Endothelial cell of umbilical vein (primary cell): ENCODE results near the gene TCAP. TPM values are rescaled to one million over a fixed set of nuclear protein-coding genes. Genes with fewer than 3 reads are reported as not detected.

ENCODE experiments used
- BruUV-seq: library from RNA; stranded (reverse); fragments of 400-500 nt; replicated peaks from 2 replicates; lab custom pipeline; 2021; lab: Mats Ljungman, UMichigan
- CTCF ChIA-PET: fragments of 300-600, 350-600 bp; sonication (Branson Sonifier 250); formaldehyde crosslinking; loops from one replicate; lab custom pipeline; 2021; ENCODE audit warnings: antibody characterized with exemption, inconsistent platforms; lab: Charles Lee
- POLR2A ChIA-PET: fragments of 300-600, 350-600 bp; sonication (Branson Sonifier 250); formaldehyde crosslinking; loops from one replicate; lab custom pipeline; 2021; ENCODE audit warnings: antibody characterized with exemption, inconsistent platforms; lab: Charles Lee
- DNase-seq: peaks from one replicate; pipeline ENCODE4 v3.0.0-alpha.2; 2011; ENCODE audit warnings: low read depth, low spot score
- FAIRE-seq: peaks from 2 replicates; lab custom pipeline; 2011; peaks lifted over from hg19 to GRCh38; lab: Jason Lieb, UNC
- H2AFZ ChIP-seq: 2 replicates; pipeline ENCODE4 v1.6.0; 2012; ENCODE audit warnings: low read depth, low read length, control low read depth, inconsistent platforms
- H3K27ac ChIP-seq: 2 replicates; pipeline ENCODE4 v1.5.1; 2011; ENCODE audit warnings: low read depth, mild to moderate bottlenecking, control low read depth, low read length, moderate library complexity; ENCODE audit not compliant: insufficient read depth
- H3K27me3 ChIP-seq, 2 experiments: 2 replicates each; pipeline versions ENCODE4 v1.6.0 to v1.6.1; 2011; ENCODE audit warnings: low read length in 2 of 2, mixed read lengths in 1 of 2; ENCODE audit not compliant: control insufficient read depth in 2 of 2, insufficient read depth in 2 of 2
- H3K36me3 ChIP-seq, 2 experiments: 2 replicates in 1 of 2; 3 replicates in 1 of 2; pipeline ENCODE4 v1.5.1; 2011; ENCODE audit warnings: low read length in 2 of 2, mild to moderate bottlenecking in 1 of 2, moderate library complexity in 1 of 2; ENCODE audit not compliant: control insufficient read depth in 2 of 2, insufficient read depth in 2 of 2; ENCODE audit errors: extremely low read depth in 1 of 2
- H3K4me1 ChIP-seq: 3 replicates; pipeline ENCODE4 v1.5.1; 2011; ENCODE audit warnings: mild to moderate bottlenecking, low read length; ENCODE audit not compliant: control insufficient read depth, insufficient read depth; ENCODE audit errors: extremely low read depth
- H3K4me2 ChIP-seq: 2 replicates; pipeline ENCODE4 v1.6.1; 2011; ENCODE audit warnings: low read length, control low read depth, mixed read lengths; ENCODE audit not compliant: insufficient read depth
- H3K4me3 ChIP-seq, 3 experiments: fragments of 200-600 bp in 1 of 3; sonication (generic), shearing (Covaris generic) in 1 of 3; replicated peaks in 1 of 3; 2 replicates each; pipeline ENCODE4 v1.5.1; 2011 to 2016; ENCODE audit warnings: control low read depth in 3 of 3, low read length in 3 of 3, mild to moderate bottlenecking in 2 of 3, inconsistent platforms in 1 of 3, low read depth in 1 of 3, moderate library complexity in 1 of 3; ENCODE audit not compliant: insufficient read depth in 1 of 3
- H3K79me2 ChIP-seq: 2 replicates; pipeline ENCODE4 v1.6.0; 2012; ENCODE audit warnings: low read length, inconsistent platforms; ENCODE audit not compliant: control insufficient read depth, insufficient read depth
- H3K9ac ChIP-seq: replicated peaks from 2 replicates; pipeline ENCODE3; 2011; ENCODE audit warnings: low read length, control low read depth; ENCODE audit not compliant: insufficient read depth; ENCODE audit errors: extremely low read depth
- H3K9me1 ChIP-seq: replicated peaks from 3 replicates; pipeline ENCODE4 v1.6.0; 2011; ENCODE audit warnings: mild to moderate bottlenecking, low read length; ENCODE audit not compliant: control insufficient read depth, insufficient read depth; ENCODE audit errors: extremely low read depth
- H3K9me3 ChIP-seq: replicated peaks from 2 replicates; pipeline ENCODE4 v1.5.1; 2012; ENCODE audit warnings: low read length, inconsistent platforms; ENCODE audit not compliant: control insufficient read depth, insufficient read depth
- H4K20me1 ChIP-seq: replicated peaks from 2 replicates; pipeline ENCODE3; 2011; ENCODE audit warnings: mild to moderate bottlenecking, low read length; ENCODE audit not compliant: control insufficient read depth, insufficient read depth; ENCODE audit errors: extremely low read depth
- CTCF ChIP-seq, 2 donors: IDR thresholded peaks; 1 replicate in 1 of 2; 2 replicates in 1 of 2; pipeline ENCODE4 v1.5.1; 2011; ENCODE audit warnings: low read length in 2 of 2, mild to moderate bottlenecking in 2 of 2, moderate library complexity in 2 of 2, control low read depth in 1 of 2, inconsistent platforms in 1 of 2, low read depth in 1 of 2; ENCODE audit not compliant: insufficient read depth in 1 of 2; ENCODE audit errors: extremely low read depth in 1 of 2
- EZH2 ChIP-seq: IDR thresholded peaks from 2 replicates; pipeline ENCODE4 v1.6.1; 2012; ENCODE audit warnings: borderline replicate concordance, low read depth, mild to moderate bottlenecking, moderate library complexity, low read length, inconsistent platforms; ENCODE audit not compliant: severe bottlenecking
- FOS ChIP-seq: IDR thresholded peaks from 2 replicates; pipeline ENCODE4 v1.6.1; 2011; ENCODE audit warnings: mild to moderate bottlenecking, low read length, moderate library complexity, borderline replicate concordance; ENCODE audit not compliant: insufficient read depth
- GATA2 ChIP-seq: IDR thresholded peaks from 2 replicates; pipeline ENCODE4 v1.7.0; 2011; ENCODE audit warnings: low read depth, mild to moderate bottlenecking, moderate library complexity, mixed read lengths, low read length; ENCODE audit not compliant: insufficient read length, insufficient read depth
- JUN ChIP-seq: IDR thresholded peaks from 2 replicates; pipeline ENCODE4 v1.6.1; 2011; ENCODE audit warnings: borderline replicate concordance, low read depth; ENCODE audit not compliant: insufficient read length, insufficient read depth
- MAX ChIP-seq: IDR thresholded peaks from 2 replicates; pipeline ENCODE4 v1.6.1; 2011; ENCODE audit not compliant: insufficient read depth, insufficient read length
- MYC ChIP-seq: IDR thresholded peaks from one replicate; pipeline ENCODE4 v1.6.1; 2011; ENCODE audit warnings: mild to moderate bottlenecking, low read depth, low read length
- POLR2A ChIP-seq: IDR thresholded peaks from 2 replicates; pipeline ENCODE4 v1.6.1; 2012; ENCODE audit warnings: low read depth, mild to moderate bottlenecking, control low read depth, low read length
- POLR2AphosphoS5 ChIP-seq: IDR thresholded peaks from 2 replicates; pipeline ENCODE4 v1.6.1; 2012; ENCODE audit warnings: low read depth, mild to moderate bottlenecking, control low read depth, low read length, moderate library complexity; ENCODE audit not compliant: insufficient read depth
- dilution Hi-C: fragments of 300-500 bp; cut with MboI; formaldehyde crosslinking; loops from one replicate; pipeline ENCODE4 v1.15.0; 2019; ENCODE audit warnings: low sequenced_read_pairs; ENCODE audit not compliant: extremely low pct_ligation_motif_present
- intact Hi-C: fragments of 100-400 bp; cut with micrococcal nuclease; formaldehyde crosslinking; loops from one replicate; pipeline ENCODE4 v1.10.0; 2022
- polyA plus RNA-seq, 4 experiments: library from polyadenylated mRNA; depleted of rRNA in 3 of 4; stranded (reverse) in 3 of 4; unstranded in 1 of 4; fragments of >200 nt; gene quantifications; 2 replicates each; pipeline versions ENCODE4 v1.2.1 to v1.2.3, GENCODE V29; 2011 to 2012; ENCODE audit warnings: missing spikeins in 1 of 4
- total RNA-seq: library from RNA; stranded (reverse); gene quantifications from 2 replicates; pipeline ENCODE4 v1.2.3, GENCODE V29; 2021

The TCAP gene
- total and polyA plus RNA-seq, 2 donors (not counting 3 experiments of a cell fraction or from before 2014, with no cell fraction given) = 0.51 to 0.93 TPM

DNA sequence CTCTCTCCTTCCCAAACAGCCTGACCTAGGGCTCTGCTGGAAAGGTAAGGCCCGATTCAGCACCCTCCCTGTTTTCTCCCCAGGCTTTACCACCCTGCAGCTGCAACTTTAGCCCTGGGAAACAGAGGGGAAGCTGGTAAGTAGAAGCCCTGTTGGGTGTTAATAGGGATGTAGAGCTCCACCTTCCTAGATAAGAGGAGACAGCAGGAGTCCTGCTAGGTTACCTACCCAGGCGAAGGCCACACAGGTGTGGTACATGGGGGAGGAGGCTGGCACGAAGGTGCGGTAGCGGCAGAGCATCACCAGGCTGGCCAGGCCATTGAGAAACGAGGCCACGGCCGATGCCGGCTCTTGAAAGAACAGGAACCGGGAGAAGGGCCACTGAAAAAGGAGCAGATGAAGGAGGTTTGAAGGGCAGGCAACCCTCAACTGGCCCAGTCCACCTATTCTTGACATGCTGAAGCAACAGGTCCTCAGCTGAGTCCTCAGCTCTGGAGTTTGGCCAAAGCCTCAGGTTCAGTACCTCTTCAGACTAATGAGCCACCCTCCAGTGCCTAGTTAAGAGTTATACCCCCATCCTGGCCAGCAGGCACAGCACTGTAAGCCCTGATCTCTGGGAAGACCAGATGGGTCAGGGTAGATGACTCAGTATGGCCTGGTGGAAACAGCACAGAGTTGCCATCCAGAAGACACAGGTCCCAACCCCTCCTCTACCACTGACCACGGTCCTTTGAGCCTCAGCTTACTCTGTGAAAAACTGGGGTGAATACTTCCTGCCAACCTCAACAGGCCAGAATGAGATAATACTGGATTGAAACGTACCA, 19.4 kb downstream of the TCAP start:
- intact Hi-C loops (no loop called here), dilution Hi-C loops (no loop called here)
- ChIA-PET POLR2A (no interaction called here), CTCF (interaction anchor here (1.2 kb wide), 1 partner anchor 61 kb away, joined by 3 read pairs; no protein-coding TSS in a partner anchor)
- BruUV-seq = no TSS peak
- no peaks in the 10 kb centered on the region for H4K20me1 ChIP-seq
- no peaks in the 10 kb centered on the region for H3K36me3 ChIP-seq
- H3K27ac ChIP-seq = no peak overlapping the region
- H2AFZ ChIP-seq = no peak overlapping the region
- FAIRE-seq (no peak), DNase-seq (no peak)
- no peaks in the 10 kb centered on the region for H3K27me3 ChIP-seq
- H3K4me1 ChIP-seq = peaks cover 9% of the 10 kb centered on the region
- no peak overlapping the region for H3K4me3 ChIP-seq
- H3K9me3 ChIP-seq = no peaks in the 10 kb centered on the region
- no peaks in the 10 kb centered on the region for H3K79me2 ChIP-seq
- no peak overlapping the region for H3K9ac ChIP-seq
- no peaks in the 10 kb centered on the region for H3K9me1 ChIP-seq
- TF ChIP-seq EZH2 (no peak), POLR2A (no peak), MAX (no peak), GATA2 (no peak), JUN (no peak), MYC (no peak), POLR2AphosphoS5 (no peak), FOS (no peak), CTCF (IDR thresholded peaks at IDR 0.05; ENCODE audit: extremely low read depth in 1 of 2, insufficient read depth in 1 of 2, low read depth in 1 of 2, low read length in 2 of 2) (no peak)
- H3K4me2 ChIP-seq = no peak overlapping the region
